Large intestine (tissue), 3 donors: Measurements from ENCODE around the gene OBSCN. TPM values are rescaled to one million over a fixed set of nuclear protein-coding genes. Genes with fewer than 3 reads are reported as not detected.

ENCODE experiments used
- DNase-seq, 2 donors: peaks; one replicate each; pipeline versions ENCODE4 v3.0.0 to v3.0.0-alpha.2; 2013
- H3K27ac ChIP-seq: one replicate; pipeline ENCODE4 v1.5.1; 2013; ENCODE audit warnings: low read length
- H3K27me3 ChIP-seq: 2 replicates; pipeline ENCODE4 v1.6.1; 2013; ENCODE audit warnings: low read length; ENCODE audit not compliant: control insufficient read depth, insufficient read depth
- H3K36me3 ChIP-seq: 2 replicates; pipeline ENCODE4 v1.6.1; 2013; ENCODE audit warnings: low read length; ENCODE audit not compliant: control insufficient read depth, insufficient read depth
- H3K4me1 ChIP-seq: one replicate; pipeline ENCODE4 v1.6.1; 2013; ENCODE audit warnings: low read length; ENCODE audit not compliant: control insufficient read depth, insufficient read depth
- H3K4me3 ChIP-seq: one replicate; pipeline ENCODE4 v1.5.1; 2013; ENCODE audit warnings: low read length
- H3K9me3 ChIP-seq: one replicate; pipeline ENCODE4 v1.6.1; 2013; ENCODE audit warnings: mild to moderate bottlenecking, low read depth, low read length, moderate library complexity; ENCODE audit not compliant: control insufficient read depth
- WGBS: methylation state at CpG from one replicate; pipeline ENCODE4 v1.1.5; 2013; ENCODE audit warnings: low lambda C conversion rate; ENCODE audit not compliant: insufficient coverage; 5-methylcytosine and 5-hydroxymethylcytosine counted together
- polyA plus RNA-seq: library from polyadenylated mRNA; unstranded; fragments of 120-200 nt; gene quantifications from one replicate; pipeline ENCODE4 v1.2.1, GENCODE V29; 2013

Gene OBSCN
- polyA plus RNA-seq, 1 donor = 58.9 TPM

DNA sequence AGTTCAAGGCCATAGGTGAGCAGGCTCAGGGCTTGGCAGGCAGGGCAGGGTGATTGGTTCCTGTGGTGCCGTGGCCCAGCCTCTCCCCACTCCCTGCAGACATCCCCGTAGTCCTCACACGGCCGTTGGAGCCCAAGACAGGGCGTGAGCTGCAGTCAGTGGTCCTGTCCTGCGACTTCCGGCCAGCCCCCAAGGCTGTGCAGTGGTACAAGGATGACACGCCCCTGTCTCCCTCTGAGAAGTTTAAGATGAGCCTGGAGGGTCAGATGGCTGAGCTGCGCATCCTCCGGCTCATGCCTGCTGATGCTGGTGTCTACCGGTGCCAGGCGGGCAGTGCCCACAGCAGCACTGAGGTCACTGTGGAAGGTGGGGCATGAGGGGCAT lies 71.9 kb downstream of the OBSCN start:
- Histone ChIP-seq H3K27ac (no peak overlapping the region), H3K27me3 (no peaks in the 10 kb centered on the region), H3K36me3 (peaks cover 34% of the 10 kb centered on the region), H3K9me3 (peaks cover 8% of the 10 kb centered on the region), H3K4me1 (peaks cover 8% of the 10 kb centered on the region), H3K4me3 (no peak overlapping the region)
- WGBS = no CpG with 5 or more reads among the region's 12 CpGs
- no peak for DNase-seq

DNA sequence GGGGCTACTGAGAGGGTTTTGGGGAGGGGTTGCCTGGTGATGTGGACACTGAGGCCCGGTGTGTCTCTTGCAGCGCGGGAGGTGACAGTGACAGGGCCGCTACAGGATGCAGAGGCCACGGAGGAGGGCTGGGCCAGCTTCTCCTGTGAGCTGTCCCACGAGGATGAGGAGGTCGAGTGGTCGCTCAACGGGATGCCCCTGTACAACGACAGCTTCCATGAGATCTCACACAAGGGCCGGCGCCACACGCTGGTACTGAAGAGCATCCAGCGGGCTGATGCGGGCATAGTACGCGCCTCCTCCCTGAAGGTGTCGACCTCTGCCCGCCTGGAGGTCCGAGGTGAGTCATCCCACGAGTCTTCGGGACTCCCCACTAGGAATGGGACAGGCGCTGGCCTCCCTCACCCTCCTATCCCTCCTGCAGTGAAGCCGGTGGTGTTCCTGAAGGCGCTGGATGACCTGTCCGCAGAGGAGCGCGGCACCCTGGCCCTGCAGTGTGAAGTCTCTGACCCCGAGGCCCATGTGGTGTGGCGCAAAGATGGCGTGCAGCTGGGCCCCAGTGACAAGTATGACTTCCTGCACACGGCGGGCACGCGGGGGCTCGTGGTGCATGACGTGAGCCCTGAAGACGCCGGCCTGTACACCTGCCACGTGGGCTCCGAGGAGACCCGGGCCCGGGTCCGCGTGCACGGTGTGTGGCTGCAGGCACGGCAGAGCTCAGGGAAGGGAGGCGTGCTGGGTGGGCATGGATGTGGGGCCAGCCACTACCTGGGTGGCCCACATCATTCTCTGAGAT lies 72.5 kb downstream of the OBSCN start:
- Histone ChIP-seq H3K9me3 (peaks cover 8% of the 10 kb centered on the region), H3K27ac (no peak overlapping the region), H3K4me3 (no peak overlapping the region), H3K27me3 (no peaks in the 10 kb centered on the region), H3K4me1 (peaks cover 6% of the 10 kb centered on the region), H3K36me3 (peaks cover 34% of the 10 kb centered on the region)
- WGBS = no CpG with 5 or more reads among the region's 48 CpGs
- DNase-seq = no peak

- Histone ChIP-seq H3K9me3 (peaks cover 5% of the 10 kb centered on the region), H3K4me3 (no peak overlapping the region), H3K27me3 (no peaks in the 10 kb centered on the region), H3K36me3 (peaks cover 34% of the 10 kb centered on the region), H3K27ac (no peak overlapping the region), H3K4me1 (peaks cover 4% of the 10 kb centered on the region)
- WGBS = no CpG with 5 or more reads among the region's 15 CpGs
- no peak for DNase-seq
These were observed 73.2 kb downstream of the OBSCN start for GRCh38 chr1:228280961-228281591.

DNA sequence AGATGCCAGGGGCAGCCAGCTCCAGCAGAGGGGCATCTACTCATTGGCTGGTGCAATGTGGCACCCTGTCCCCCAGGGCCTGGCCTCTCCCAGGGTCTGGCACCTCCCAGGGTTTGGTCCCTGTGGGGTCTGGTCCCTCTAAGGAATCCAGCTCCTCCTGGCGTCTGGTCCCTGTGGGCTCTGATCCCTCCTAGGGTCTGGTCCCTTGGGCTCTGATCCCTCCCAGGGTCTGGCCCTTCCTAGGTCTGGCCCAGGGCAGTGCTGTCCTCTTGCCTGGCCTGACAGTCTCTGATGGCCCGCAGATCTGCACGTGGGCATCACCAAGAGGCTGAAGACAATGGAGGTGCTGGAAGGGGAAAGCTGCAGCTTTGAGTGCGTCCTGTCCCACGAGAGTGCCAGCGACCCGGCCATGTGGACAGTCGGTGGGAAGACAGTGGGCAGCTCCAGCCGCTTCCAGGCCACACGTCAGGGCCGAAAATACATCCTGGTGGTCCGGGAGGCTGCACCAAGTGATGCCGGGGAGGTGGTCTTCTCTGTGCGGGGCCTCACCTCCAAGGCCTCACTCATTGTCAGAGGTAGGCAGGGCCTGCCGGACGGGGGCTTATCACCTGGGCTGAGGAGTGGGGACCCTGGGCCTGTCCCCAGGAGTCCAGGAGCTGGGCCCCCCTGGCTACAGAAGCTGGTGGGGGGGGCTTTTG lies 73.9 kb downstream of the OBSCN start:
- Histone ChIP-seq H3K27me3 (no peaks in the 10 kb centered on the region), H3K4me3 (no peak overlapping the region), H3K9me3 (no peaks in the 10 kb centered on the region), H3K36me3 (peaks cover 39% of the 10 kb centered on the region), H3K27ac (no peak overlapping the region), H3K4me1 (no peaks in the 10 kb centered on the region)
- DNase-seq = no peak
- no CpG with 5 or more reads among the region's 16 CpGs for WGBS

DNA sequence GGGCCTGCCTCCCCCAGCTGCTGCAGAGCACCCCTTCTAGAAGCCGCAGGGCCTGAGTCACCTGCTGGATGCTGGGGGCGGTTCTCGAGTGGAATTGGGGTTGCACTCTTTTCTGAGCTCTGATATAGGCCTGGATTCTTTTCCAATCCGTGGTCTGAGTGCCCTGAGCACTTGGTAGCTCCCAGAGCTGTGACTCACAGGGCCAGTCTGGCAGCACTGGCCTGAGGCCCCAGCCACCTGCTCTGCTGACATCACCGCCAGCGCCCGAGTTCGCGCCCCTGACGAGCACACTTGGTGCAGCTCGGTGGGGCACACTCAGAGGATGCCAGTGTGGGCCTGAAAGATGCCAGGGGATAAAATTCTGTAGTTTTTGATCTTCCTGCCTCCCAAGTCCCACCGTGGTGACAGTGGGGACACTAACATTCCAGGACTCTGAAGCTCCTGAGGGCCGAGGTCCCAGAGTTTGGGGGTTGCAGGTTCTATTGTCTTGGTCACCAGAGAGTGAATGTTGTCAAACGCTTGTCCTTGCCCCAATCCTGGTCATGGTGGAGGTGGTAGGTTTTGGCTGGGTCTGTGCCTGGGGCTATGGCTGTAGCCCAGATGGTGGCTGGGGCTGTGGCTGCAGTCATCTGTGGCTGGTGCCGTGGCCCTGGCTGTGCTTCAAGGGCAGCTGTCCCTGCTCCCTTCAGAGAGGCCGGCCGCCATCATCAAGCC lies 74.6 kb downstream of the OBSCN start:
- Histone ChIP-seq H3K4me1 (no peaks in the 10 kb centered on the region), H3K36me3 (peaks cover 46% of the 10 kb centered on the region), H3K9me3 (no peaks in the 10 kb centered on the region), H3K27ac (no peak overlapping the region), H3K27me3 (no peaks in the 10 kb centered on the region), H3K4me3 (no peak overlapping the region)
- DNase-seq = no peak
- no CpG with 5 or more reads among the region's 17 CpGs for WGBS

GRCh38 chr1:228283043-228283371 lies 75.2 kb downstream of the OBSCN start:
- no CpG with 5 or more reads among the region's 22 CpGs for WGBS
- H3K4me3 ChIP-seq = no peak overlapping the region
- no peak overlapping the region for H3K27ac ChIP-seq
- no peaks in the 10 kb centered on the region for H3K4me1 ChIP-seq
- H3K36me3 ChIP-seq = peaks cover 47% of the 10 kb centered on the region
- no peak for DNase-seq
- H3K27me3 ChIP-seq = no peaks in the 10 kb centered on the region
- no peaks in the 10 kb centered on the region for H3K9me3 ChIP-seq

- Histone ChIP-seq H3K27me3 (no peaks in the 10 kb centered on the region), H3K9me3 (no peaks in the 10 kb centered on the region), H3K36me3 (peaks cover 50% of the 10 kb centered on the region), H3K27ac (no peak overlapping the region), H3K4me1 (no peaks in the 10 kb centered on the region), H3K4me3 (no peak overlapping the region)
- no peak for DNase-seq
- no CpG with 5 or more reads among the region's 20 CpGs for WGBS
These were observed 75.8 kb downstream of the OBSCN start for GRCh38 chr1:228283476-228284147.

- H3K27ac ChIP-seq = no peak overlapping the region
- no peaks in the 10 kb centered on the region for H3K27me3 ChIP-seq
- H3K4me1 ChIP-seq = no peaks in the 10 kb centered on the region
- no peaks in the 10 kb centered on the region for H3K9me3 ChIP-seq
- no peak for DNase-seq
- H3K36me3 ChIP-seq = peaks cover 49% of the 10 kb centered on the region
- WGBS = no CpG with 5 or more reads among the region's 3 CpGs
- H3K4me3 ChIP-seq = no peak overlapping the region
These were observed 76.3 kb downstream of the OBSCN start for GRCh38 chr1:228284148-228284495.

- Histone ChIP-seq H3K27ac (no peak overlapping the region), H3K36me3 (peaks cover 48% of the 10 kb centered on the region), H3K9me3 (no peaks in the 10 kb centered on the region), H3K27me3 (no peaks in the 10 kb centered on the region), H3K4me3 (no peak overlapping the region), H3K4me1 (no peaks in the 10 kb centered on the region)
- WGBS = no CpG with 5 or more reads among the region's 6 CpGs
- DNase-seq = no peak
These were observed 76.7 kb downstream of the OBSCN start for GRCh38 chr1:228284521-228284920.
